ENCODE data around the gene NMNAT2. TPM values are rescaled to one million over a fixed set of nuclear protein-coding genes. Genes with fewer than 3 reads are reported as not detected.

The NMNAT2 gene
- total RNA-seq, 1 experiment from 2014 or later: 11.4 TPM

DNA sequence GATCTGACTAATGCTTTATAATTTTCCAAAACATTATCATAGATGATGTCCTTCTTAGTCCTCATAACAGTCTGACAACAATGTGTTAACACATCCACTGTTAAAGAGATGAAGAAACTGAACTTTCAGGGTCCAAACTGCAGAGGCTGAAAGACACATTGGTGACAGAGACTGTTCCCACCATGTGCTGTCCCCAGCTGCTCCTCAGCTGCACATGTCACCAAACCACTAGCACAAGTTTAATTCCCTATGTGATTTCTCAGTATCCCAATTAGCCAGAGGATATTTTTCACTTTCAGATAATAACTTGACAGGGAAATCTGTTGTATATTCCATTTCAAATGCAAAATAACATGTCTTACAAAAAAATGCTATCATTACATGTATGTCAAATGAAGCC is 207.5 kb downstream of the NMNAT2 start:
- Histone ChIP-seq H3K27me3 (ENCODE audit: insufficient read depth, low read length) (no peaks in the 10 kb centered on the region), H3T11ph (ENCODE audit: low read length) (no peak overlapping the region), H4K8ac (replicated peaks; ENCODE audit: insufficient read length, low read depth, low read length) (no peak overlapping the region), H4K20me1 (ENCODE audit: control insufficient read depth, insufficient read depth, insufficient read length) (no peaks in the 10 kb centered on the region), H3K23me2 (ENCODE audit: insufficient read length, low read depth, low read length, poor library complexity, severe bottlenecking) (no peaks in the 10 kb centered on the region), H3K18ac (ENCODE audit: insufficient read length, low read depth, low read length) (no peak overlapping the region), H2BK12ac (ENCODE audit: insufficient read length, low read depth, low read length) (no peak overlapping the region), H3K23ac (ENCODE audit: insufficient read length, low read depth, low read length) (no peak overlapping the region), H3K27ac (ENCODE audit: insufficient read length, low read depth, low read length) (no peak overlapping the region), H2BK5ac (ENCODE audit: insufficient read length, low read length) (no peak overlapping the region), H3K56ac (ENCODE audit: insufficient read length, low read depth, low read length) (no peak overlapping the region), H3K4me1 (ENCODE audit: insufficient read depth, low read length) (no peaks in the 10 kb centered on the region), H3K79me2 (ENCODE audit: insufficient read depth, low read length) (no peaks in the 10 kb centered on the region), H4K5ac (ENCODE audit: insufficient read length, low read depth, low read length) (no peak overlapping the region), H2BK15ac (ENCODE audit: low read depth, low read length) (no peak overlapping the region), H2AFZ (ENCODE audit: low read length) (no peak overlapping the region), H2AK5ac (ENCODE audit: insufficient read length, low read length) (no peak overlapping the region), H3K9me3 (ENCODE audit: control insufficient read depth, low read depth, low read length) (no peaks in the 10 kb centered on the region), H3K9ac (ENCODE audit: extremely low read depth, insufficient read length, low read length) (no peak overlapping the region), H2BK120ac (ENCODE audit: low read depth, low read length, poor library complexity, severe bottlenecking) (no peak overlapping the region), H3K4me2 (ENCODE audit: insufficient read depth, insufficient read length, low read length) (no peak overlapping the region), H3K4ac (ENCODE audit: low read depth, low read length) (no peak overlapping the region), H2BK20ac (ENCODE audit: low read depth, low read length, poor library complexity, severe bottlenecking) (no peak overlapping the region), H3K79me1 (ENCODE audit: insufficient read depth, low read depth, low read length, poor library complexity, severe bottlenecking) (no peaks in the 10 kb centered on the region), H4K91ac (ENCODE audit: insufficient read length, low read depth, low read length) (no peak overlapping the region), H3K14ac (ENCODE audit: insufficient read depth, low read length) (no peak overlapping the region)
- H3K9me3 Mint-ChIP-seq: no peaks in the 10 kb centered on the region
- H3K27me3 Mint-ChIP-seq (ENCODE audit: low read depth): no peaks in the 10 kb centered on the region; the same call in 1 of the 2 replicates
- H3K27ac Mint-ChIP-seq: no peak overlapping the region
- peaks cover 0 to 2% of the 10 kb centered on the region in 2 experiments; a peak in 1 of 4 replicates for H3K4me1 Mint-ChIP-seq
- TF ChIP-seq, protein P1, sequence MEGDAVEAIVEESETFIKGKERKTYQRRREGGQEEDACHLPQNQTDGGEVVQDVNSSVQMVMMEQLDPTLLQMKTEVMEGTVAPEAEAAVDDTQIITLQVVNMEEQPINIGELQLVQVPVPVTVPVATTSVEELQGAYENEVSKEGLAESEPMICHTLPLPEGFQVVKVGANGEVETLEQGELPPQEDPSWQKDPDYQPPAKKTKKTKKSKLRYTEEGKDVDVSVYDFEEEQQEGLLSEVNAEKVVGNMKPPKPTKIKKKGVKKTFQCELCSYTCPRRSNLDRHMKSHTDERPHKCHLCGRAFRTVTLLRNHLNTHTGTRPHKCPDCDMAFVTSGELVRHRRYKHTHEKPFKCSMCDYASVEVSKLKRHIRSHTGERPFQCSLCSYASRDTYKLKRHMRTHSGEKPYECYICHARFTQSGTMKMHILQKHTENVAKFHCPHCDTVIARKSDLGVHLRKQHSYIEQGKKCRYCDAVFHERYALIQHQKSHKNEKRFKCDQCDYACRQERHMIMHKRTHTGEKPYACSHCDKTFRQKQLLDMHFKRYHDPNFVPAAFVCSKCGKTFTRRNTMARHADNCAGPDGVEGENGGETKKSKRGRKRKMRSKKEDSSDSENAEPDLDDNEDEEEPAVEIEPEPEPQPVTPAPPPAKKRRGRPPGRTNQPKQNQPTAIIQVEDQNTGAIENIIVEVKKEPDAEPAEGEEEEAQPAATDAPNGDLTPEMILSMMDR (conservative IDR thresholded peaks at IDR 0.05): no peak
- no peak overlapping the region for H3K4me3 Mint-ChIP-seq
- H3K36me3 Mint-ChIP-seq (ENCODE audit: insufficient read depth in 1 of 3, low read depth in 3 of 3): no peaks in the 10 kb centered on the region
- no peak for DNase-seq
